Measurements from ENCODE around the gene SUFU.
A peak's percentile ranks its signal among the peaks of the same experiment; 100 is the strongest.

The SUFU gene

GRCh38 chr10:102549549-102549948 is 45.8 kb downstream of the SUFU start:
- FAIRE-seq = no peak
- DNase-seq (ENCODE audit: low spot score) = no peak

GRCh38 chr10:102550636-102551210 is 47.0 kb downstream of the SUFU start:
- DNase-seq (ENCODE audit: low spot score) = no peak
- FAIRE-seq = no peak

- FAIRE-seq (no peak), DNase-seq (ENCODE audit: low spot score) (no peak)
Observed at GRCh38 chr10:102552533-102552932, 48.8 kb downstream of the SUFU start.

GRCh38 chr10:102553771-102554170 is 50.0 kb downstream of the SUFU start:
- FAIRE-seq (no peak), DNase-seq (ENCODE audit: low spot score) (no peak)

GRCh38 chr10:102554531-102554930 is 50.8 kb downstream of the SUFU start:
- FAIRE-seq (no peak), DNase-seq (ENCODE audit: low spot score) (no peak)

- DNase-seq (ENCODE audit: low spot score) (no peak), FAIRE-seq (no peak)
Observed at GRCh38 chr10:102555781-102556328, 52.1 kb downstream of the SUFU start.

GRCh38 chr10:102557569-102557968 is 53.8 kb downstream of the SUFU start:
- DNase-seq (ENCODE audit: low spot score) (no peak), FAIRE-seq (no peak)

- FAIRE-seq = no peak
Observed at GRCh38 chr10:102559764-102560163, 56.0 kb downstream of the SUFU start.

GRCh38 chr10:102564209-102564834 is 60.5 kb downstream of the SUFU start:
- no peak for DNase-seq (ENCODE audit: low spot score)
- no peak for FAIRE-seq

More at GRCh38 chr10:102559764-102560163, 56.0 kb downstream of the SUFU start:
- no peak for DNase-seq (ENCODE audit: low spot score)

GRCh38 chr10:102565793-102566192 is 62.0 kb downstream of the SUFU start:
- no peak for DNase-seq (ENCODE audit: low spot score)
- FAIRE-seq = no peak

- DNase-seq (ENCODE audit: low spot score) = no peak
- no peak for FAIRE-seq
Observed at GRCh38 chr10:102578782-102579181, 75.0 kb downstream of the SUFU start.

GRCh38 chr10:102579328-102579727 is 75.6 kb downstream of the SUFU start:
- FAIRE-seq (no peak), DNase-seq (ENCODE audit: low spot score) (no peak)

- FAIRE-seq = no peak
- DNase-seq (ENCODE audit: low spot score) = no peak
Observed at GRCh38 chr10:102580230-102580629, 76.5 kb downstream of the SUFU start.

- FAIRE-seq = no peak
- DNase-seq (ENCODE audit: low spot score) = no peak
Observed at GRCh38 chr10:102581401-102581800, 77.6 kb downstream of the SUFU start.

- FAIRE-seq = no peak
- no peak for DNase-seq (ENCODE audit: low spot score)
Observed at GRCh38 chr10:102581981-102582580, 78.3 kb downstream of the SUFU start.

- peak; percentile 71 for DNase-seq (ENCODE audit: low spot score)
- peak; percentile 49 for FAIRE-seq
Observed at GRCh38 chr10:102583435-102584417, 80.0 kb downstream of the SUFU start.

GRCh38 chr10:102585026-102585425 is 81.3 kb downstream of the SUFU start:
- FAIRE-seq (no peak), DNase-seq (ENCODE audit: low spot score) (no peak)

- FAIRE-seq (no peak), DNase-seq (ENCODE audit: low spot score) (no peak)
Observed at GRCh38 chr10:102586858-102587257, 83.1 kb downstream of the SUFU start.

GRCh38 chr10:102588875-102589274 is 85.1 kb downstream of the SUFU start:
- DNase-seq (ENCODE audit: low spot score) = no peak
- no peak for FAIRE-seq

- FAIRE-seq (no peak), DNase-seq (ENCODE audit: low spot score) (peak; percentile 67)
Observed at GRCh38 chr10:102593074-102593803, 89.5 kb downstream of the SUFU start.

- DNase-seq (ENCODE audit: low spot score) (no peak), FAIRE-seq (no peak)
Observed at GRCh38 chr10:102593804-102594079, 90.0 kb downstream of the SUFU start.

All from RCC 7860 (cell line).